GM19351 (cell line): Measurements from ENCODE around the gene CENPB.
A peak's percentile ranks its signal among the peaks of the same experiment; 100 is the strongest.

Experiments
- ATAC-seq: cut with Tn5 transposase; IDR thresholded peaks from one replicate; pipeline ENCODE4 v1.9.1; 2021; ENCODE audit warnings: mild to moderate bottlenecking, moderate library complexity; ENCODE audit not compliant: unreplicated experiment

The CENPB gene

DNA sequence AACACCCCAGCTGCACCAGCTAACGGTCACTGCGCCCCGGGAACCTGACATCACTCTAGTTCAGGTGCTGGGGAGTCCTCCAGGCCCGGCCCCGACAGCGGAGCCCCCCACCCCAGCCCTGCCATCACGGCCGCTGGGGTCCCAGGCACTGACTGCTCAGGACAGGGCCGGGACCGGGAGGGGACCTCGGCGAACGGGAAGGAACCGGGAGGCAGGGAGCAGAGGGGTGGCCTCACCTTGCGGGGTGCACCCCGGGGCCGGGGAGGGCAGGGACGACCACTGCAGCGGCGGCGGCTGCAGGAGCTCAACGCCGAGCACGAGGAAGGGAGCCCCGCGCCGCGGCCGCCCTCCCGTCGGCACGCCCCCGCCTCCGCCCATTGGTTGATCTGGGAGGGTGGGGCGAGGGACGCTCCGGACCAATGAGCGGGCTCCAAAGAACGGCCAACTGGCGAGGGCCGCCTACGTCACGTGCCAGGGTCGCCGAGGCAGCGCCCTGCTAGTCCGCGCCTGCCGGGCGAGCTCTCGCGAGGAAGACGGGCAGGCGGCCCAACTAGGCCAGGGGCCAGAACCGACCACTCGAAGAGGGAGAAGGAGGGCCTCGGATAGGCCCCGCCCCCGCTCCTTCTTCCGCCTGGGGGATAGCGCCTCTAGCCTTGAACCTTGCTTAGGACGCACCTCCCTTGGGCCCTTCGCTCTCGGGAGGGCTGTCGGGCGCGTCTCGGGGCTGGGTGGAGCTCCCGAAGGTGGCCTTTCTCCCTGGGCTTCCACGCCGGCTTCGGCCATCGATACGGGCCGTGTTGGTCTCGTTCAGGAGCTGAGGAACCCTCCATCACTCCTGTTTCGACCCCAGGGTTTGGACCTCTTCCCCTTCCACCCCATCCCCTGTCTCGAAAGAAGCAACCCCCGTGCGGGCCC lies 18.9 kb downstream of the CENPB start, which contains the start of gene ADISSP:
ADISSP (minus strand) TSS at position 327 of the 915 bp plus-strand sequence. CDS start 7,653 bp downstream, outside the sequence.
- peak; percentile 91 for ATAC-seq

DNA sequence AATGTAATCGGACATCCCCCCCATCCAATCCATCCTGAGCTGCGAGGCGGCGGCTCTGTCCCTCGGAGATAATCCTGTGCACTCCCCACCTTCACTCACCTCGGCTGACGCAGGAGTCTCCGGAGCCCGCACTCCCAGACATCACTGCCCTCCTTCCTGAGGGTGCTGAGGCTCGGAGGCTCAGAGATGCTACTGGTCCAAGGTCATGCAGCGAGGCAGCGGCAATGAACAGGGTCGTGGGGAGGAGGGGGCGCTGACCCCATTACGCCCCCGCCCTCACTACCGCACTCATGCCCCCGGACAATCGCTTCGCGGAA lies 19.5 kb downstream of the CENPB start:
- ATAC-seq, result no peak

GRCh38 chr20:3766422-3767109 lies 20.0 kb downstream of the CENPB start:
- ATAC-seq, result no peak

- ATAC-seq, result no peak
Observed at GRCh38 chr20:3765171-3765882, 21.2 kb downstream of the CENPB start.

DNA sequence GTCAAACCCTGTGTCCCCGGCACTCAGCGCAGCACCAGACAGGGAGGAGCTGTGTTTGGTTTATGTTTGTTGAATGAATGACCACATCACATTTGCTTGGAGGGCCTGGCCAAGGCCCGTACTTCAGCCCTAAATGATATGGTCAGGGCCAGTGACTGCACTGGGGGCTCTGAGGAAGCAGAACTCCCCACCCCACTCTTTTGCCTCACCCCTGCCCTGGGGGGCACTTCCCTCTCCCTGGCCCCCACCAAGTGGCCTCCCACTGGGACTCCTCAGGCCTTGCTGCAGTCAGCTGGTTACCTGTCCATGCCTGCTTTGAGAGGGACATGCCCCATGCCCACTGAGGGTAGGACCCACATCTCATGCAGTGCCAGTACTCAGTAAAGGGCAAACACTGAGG lies 21.9 kb downstream of the CENPB start:
- no peak for ATAC-seq

- no peak for ATAC-seq
Observed at GRCh38 chr20:3763671-3764601, 22.6 kb downstream of the CENPB start.

DNA sequence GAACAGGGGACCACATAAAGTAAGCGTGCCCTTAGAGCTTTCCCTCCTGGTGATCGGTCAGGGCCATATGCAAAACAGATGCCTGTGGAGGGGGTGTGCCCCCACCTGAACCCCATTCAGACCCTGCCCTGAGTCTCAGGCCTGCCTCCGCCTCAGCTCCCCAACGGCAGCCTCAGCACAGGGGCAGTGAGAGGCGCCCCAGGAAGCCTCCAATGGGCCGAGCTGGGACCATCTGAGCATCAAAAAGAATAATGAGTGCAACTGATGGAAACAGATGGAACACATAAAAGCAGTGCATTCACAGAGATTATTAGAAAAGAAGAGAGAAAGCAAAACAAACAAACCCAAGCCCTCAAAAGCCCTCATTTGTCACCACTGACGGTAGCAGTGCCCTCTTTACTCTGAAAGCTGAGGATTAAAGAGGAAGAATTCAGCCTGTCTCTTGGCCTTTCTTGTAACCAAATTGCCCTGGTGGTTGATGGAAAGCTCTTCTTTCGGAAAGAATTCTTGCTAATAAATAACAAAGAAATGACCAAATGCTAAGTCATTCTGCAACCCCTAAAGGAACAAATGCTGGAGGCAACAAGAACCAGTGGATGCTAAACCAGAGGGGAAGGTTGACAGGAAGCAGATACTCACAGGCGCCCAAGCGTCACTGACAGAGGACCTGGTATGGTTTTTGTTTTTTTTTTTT lies 25.7 kb downstream of the CENPB start:
- ATAC-seq, result no peak

DNA sequence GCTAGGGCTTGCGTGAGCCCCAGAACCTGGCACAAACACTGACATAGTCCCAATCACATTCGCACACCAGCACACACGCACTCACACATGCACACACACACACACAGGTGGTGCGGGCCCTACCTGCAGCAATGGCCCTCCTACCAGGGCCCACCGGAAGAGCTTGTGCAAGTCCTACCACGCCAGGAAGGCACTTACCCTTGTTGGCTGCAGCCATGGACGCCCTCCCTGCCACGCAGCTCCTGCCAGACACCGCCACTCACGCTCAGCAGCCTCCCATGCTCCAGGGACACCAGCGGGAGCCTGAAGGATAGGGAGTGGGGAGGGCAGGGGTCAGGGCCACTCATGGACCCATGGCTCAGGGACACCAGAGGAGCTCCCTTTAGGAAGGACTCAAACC lies 26.7 kb downstream of the CENPB start:
- no peak for ATAC-seq

DNA sequence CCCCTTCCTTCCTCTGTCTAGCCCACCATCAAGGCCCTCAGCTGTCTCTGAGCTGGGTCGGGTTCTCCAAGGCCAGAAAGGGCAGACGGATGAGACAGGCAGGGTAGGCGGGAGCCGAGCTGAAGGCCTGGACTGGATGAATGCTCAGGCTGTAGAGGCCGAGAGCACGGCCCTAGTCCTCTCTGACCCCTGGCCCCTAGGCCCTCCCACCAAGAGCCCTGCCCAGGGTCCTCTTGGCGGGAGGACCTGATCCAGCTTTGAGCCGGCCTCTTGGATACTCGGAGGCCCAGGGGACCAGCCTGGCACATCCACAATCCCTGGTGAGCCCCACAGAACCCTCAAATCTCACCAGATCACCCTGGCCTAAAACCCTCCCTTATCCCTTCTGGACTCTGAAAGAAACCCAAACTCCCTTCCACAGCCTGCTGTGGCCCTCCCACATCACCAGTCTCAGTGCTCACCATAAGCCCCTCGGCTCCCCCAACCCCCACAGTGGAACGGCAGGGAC lies 27.2 kb downstream of the CENPB start:
- no peak for ATAC-seq

- ATAC-seq, result no peak
Observed at GRCh38 chr20:3758566-3758965, 28.0 kb downstream of the CENPB start.

GRCh38 chr20:3757268-3757667 lies 29.3 kb downstream of the CENPB start:
- ATAC-seq, result no peak

GRCh38 chr20:3755814-3756480 lies 30.6 kb downstream of the CENPB start:
- ATAC-seq, result no peak

- no peak for ATAC-seq
Observed at GRCh38 chr20:3755269-3755668, 31.3 kb downstream of the CENPB start.

GRCh38 chr20:3754276-3754630 lies 32.3 kb downstream of the CENPB start:
- no peak for ATAC-seq

DNA sequence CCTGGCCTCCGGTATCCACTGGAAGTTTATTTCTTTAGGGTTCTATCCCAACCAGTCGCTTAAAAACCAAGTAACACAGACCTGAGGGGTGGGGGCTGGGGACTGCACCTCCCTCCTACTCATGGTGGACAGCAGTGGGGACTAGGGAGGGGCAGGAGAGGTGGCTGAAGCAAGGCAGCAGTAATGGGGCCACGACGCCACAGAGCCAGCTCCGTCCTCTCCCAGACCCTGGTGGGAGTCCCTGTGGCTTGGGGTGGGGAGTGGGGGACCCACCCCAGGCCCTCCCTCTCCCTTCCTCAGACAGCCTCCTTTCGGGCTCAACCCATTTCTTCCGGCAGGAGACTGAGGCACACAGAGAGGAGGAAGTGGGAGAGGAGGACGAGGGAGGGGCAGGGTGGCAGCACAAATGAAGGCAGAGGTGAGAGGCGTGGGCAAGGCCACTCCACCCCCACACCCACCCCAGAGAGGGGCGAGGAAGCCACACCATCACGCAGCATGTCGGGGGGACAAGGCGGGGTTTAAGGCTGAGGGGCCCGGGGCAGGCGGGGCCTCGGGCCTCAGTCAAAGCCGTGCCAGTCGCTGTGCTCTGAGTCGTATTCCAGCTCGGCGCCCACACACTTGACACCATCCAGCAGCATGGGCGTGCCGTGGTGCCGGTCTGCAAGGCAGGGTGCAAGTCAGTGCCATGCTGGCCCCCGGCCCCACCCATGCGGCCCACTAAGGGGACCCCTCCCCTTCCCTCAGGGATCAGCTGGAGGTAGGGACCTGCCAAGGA lies 32.9 kb downstream of the CENPB start:
- no peak for ATAC-seq

DNA sequence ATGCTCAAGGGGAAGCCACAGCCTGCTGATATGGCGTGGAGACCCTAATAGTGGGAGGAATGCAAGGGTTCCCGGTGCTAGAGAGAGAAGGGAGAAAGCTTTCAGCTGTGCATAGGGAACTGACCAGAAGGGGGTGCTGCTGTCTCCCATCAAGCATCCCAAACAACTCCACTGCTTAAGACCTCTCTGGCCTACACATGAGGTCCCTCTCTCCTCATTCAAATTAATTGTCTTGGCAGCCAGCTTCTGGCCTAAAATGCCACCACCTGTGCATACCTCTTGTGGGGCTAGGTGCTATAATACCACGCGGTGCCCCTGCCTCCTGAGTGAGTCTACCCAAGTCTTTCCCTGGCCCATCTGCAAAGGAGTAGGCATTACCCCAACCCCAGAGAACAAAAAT lies 33.4 kb downstream of the CENPB start:
- peak; percentile 58 for ATAC-seq

DNA sequence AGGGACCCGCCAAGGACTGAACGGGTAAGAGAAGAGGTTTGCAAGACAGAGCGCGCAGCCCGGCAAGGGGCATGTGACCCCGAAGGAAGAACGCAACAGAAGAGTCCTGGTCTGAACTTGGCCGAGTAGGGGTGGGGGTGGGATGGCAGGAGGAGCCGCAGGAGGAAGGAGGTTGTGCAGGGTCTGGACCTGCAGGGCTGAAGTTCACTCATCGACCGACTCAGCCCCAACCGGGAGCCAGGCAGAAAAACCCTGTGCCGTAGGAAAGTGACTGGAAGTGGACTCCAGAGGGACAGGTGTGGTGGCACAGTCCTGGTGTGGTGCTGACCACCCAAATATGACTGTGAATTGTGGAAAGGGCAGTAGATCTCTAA lies 34.2 kb downstream of the CENPB start:
- ATAC-seq, result no peak

DNA sequence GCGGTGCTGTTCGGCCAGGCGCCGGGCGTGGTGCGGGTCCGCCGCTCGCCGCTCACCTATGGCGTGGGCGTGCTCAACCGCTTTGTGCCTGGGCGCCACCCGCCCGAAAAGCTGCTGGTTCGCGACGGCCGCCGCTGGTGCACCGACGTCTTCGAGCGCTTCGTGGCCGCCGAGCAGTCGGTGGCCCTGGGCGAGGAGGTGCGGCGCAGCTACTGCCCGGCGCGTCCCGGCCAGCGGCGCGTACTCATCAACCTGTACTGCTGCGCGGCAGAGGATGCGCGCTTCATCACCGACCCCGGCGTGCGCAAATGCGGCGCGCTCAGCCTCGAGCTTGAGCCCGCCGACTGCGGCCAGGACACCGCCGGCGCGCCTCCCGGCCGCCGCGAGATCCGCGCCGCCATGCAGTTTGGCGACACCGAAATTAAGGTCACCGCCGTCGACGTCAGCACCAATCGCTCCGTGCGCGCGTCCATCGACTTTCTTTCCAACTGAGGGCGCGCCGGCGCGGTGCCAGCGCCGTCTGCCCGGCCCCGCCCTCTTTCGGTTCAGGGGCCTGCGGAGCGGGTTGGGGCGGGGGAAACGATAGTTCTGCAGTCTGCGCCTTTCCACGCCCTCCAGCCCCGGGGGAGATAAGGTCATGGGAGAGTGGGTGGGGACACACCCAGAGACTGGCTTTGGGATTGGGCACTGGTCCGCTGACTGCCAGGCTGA lies 34.7 kb downstream of the CENPB start:
- no peak for ATAC-seq
